HTR-8/SVneo (cell line): ENCODE measurements around the gene RAI14.

ENCODE experiments used
- DNase-seq: peaks from one replicate; pipeline ENCODE4 v3.0.0; 2011; ENCODE audit warnings: low spot score, mixed read lengths; ENCODE audit not compliant: insufficient read length
- FAIRE-seq: peaks from 2 replicates; lab custom pipeline; 2011; peaks lifted over from hg19 to GRCh38; lab: Jason Lieb, UNC

The RAI14 gene

GRCh38 chr5:34656001-34656699 is at the start of gene RAI14:
Gene RAI14, plus strand, starts transcription at chr5:34656328. Its CDS starts 30,592 bp downstream, at chr5:34686920.
- peak; percentile 91 for DNase-seq
- peak; percentile 81 for FAIRE-seq

- FAIRE-seq (peak; percentile 23), DNase-seq (no peak)
Observed at GRCh38 chr5:34608368-34608767, 47.8 kb upstream of the RAI14 start.

GRCh38 chr5:34608859-34609648 is 47.1 kb upstream of the RAI14 start:
- peak; percentile 87 for DNase-seq
- FAIRE-seq, result peak; percentile 91

GRCh38 chr5:34609951-34610441 is 46.1 kb upstream of the RAI14 start:
- no peak for DNase-seq
- FAIRE-seq, result peak; percentile 79

- DNase-seq, result no peak
- FAIRE-seq, result no peak
Observed at GRCh38 chr5:34610546-34610945, 45.6 kb upstream of the RAI14 start.

GRCh38 chr5:34611464-34612415 is 44.4 kb upstream of the RAI14 start:
- no peak for DNase-seq
- FAIRE-seq, result no peak

GRCh38 chr5:34616651-34617050 is 39.5 kb upstream of the RAI14 start:
- DNase-seq, result no peak
- no peak for FAIRE-seq

GRCh38 chr5:34618371-34619065 is 37.6 kb upstream of the RAI14 start:
- FAIRE-seq (no peak), DNase-seq (no peak)

- DNase-seq (no peak), FAIRE-seq (no peak)
Observed at GRCh38 chr5:34620185-34620584, 35.9 kb upstream of the RAI14 start.

GRCh38 chr5:34621277-34622097 is 34.6 kb upstream of the RAI14 start:
- FAIRE-seq, result no peak
- no peak for DNase-seq

- DNase-seq, result no peak
- no peak for FAIRE-seq
Observed at GRCh38 chr5:34622098-34622400, 34.1 kb upstream of the RAI14 start.

GRCh38 chr5:34624691-34625090 is 31.4 kb upstream of the RAI14 start:
- DNase-seq, result no peak
- no peak for FAIRE-seq

GRCh38 chr5:34625246-34625645 is 30.9 kb upstream of the RAI14 start:
- no peak for DNase-seq
- no peak for FAIRE-seq

GRCh38 chr5:34626036-34626435 is 30.1 kb upstream of the RAI14 start:
- peak; percentile 65 for DNase-seq
- FAIRE-seq, result peak; percentile 90

- FAIRE-seq, result no peak
- DNase-seq, result no peak
Observed at GRCh38 chr5:34626751-34627150, 29.4 kb upstream of the RAI14 start.

- no peak for FAIRE-seq
- DNase-seq, result no peak
Observed at GRCh38 chr5:34627794-34628193, 28.3 kb upstream of the RAI14 start.

GRCh38 chr5:34628373-34628772 is 27.8 kb upstream of the RAI14 start:
- DNase-seq (no peak), FAIRE-seq (no peak)

GRCh38 chr5:34630596-34630995 is 25.5 kb upstream of the RAI14 start:
- no peak for FAIRE-seq
- no peak for DNase-seq

- no peak for FAIRE-seq
- no peak for DNase-seq
Observed at GRCh38 chr5:34632807-34633422, 23.2 kb upstream of the RAI14 start.
